GM21515 (cell line): Measurements from ENCODE around the gene TNFSF8.

Experiments
- ATAC-seq: cut with Tn5 transposase; IDR thresholded peaks from one replicate; pipeline ENCODE4 v1.9.1; 2021; ENCODE audit not compliant: unreplicated experiment

Gene TNFSF8

GRCh38 chr9:114878879-114879564 lies 51.4 kb downstream of the TNFSF8 start:
- ATAC-seq: no peak

- ATAC-seq: no peak
Measured at GRCh38 chr9:114869845-114870244, 60.5 kb downstream of the TNFSF8 start.

- ATAC-seq: no peak
Measured at GRCh38 chr9:114869378-114869777, 61.0 kb downstream of the TNFSF8 start.

- ATAC-seq: no peak
Measured at GRCh38 chr9:114867327-114867726, 63.1 kb downstream of the TNFSF8 start.

GRCh38 chr9:114864471-114864870 lies 65.9 kb downstream of the TNFSF8 start:
- no peak for ATAC-seq

GRCh38 chr9:114861922-114862605 lies 68.3 kb downstream of the TNFSF8 start:
- no peak for ATAC-seq

- ATAC-seq: no peak
Measured at GRCh38 chr9:114861273-114861672, 69.1 kb downstream of the TNFSF8 start.

GRCh38 chr9:114860187-114860586 lies 70.2 kb downstream of the TNFSF8 start:
- ATAC-seq: no peak

GRCh38 chr9:114856942-114857315 lies 73.5 kb downstream of the TNFSF8 start:
- no peak for ATAC-seq

- no peak for ATAC-seq
Measured at GRCh38 chr9:114856215-114856941, 74.0 kb downstream of the TNFSF8 start.

- no peak for ATAC-seq
Measured at GRCh38 chr9:114855488-114855887, 74.9 kb downstream of the TNFSF8 start.

GRCh38 chr9:114854736-114855355 lies 75.5 kb downstream of the TNFSF8 start:
- no peak for ATAC-seq

GRCh38 chr9:114853071-114853855 lies 77.1 kb downstream of the TNFSF8 start:
- ATAC-seq: no peak

- ATAC-seq: no peak
Measured at GRCh38 chr9:114852050-114852594, 78.3 kb downstream of the TNFSF8 start.

GRCh38 chr9:114851306-114851705 lies 79.1 kb downstream of the TNFSF8 start:
- no peak for ATAC-seq
